Muscle of leg (tissue), 11 donors: ENCODE data around the gene ANXA2. TPM values are rescaled to one million over a fixed set of nuclear protein-coding genes. Genes with fewer than 3 reads are reported as not detected.

Experiments used
- DNase-seq: peaks from one replicate; pipeline ENCODE4 v3.0.0; 2013
- H3K27ac ChIP-seq: one replicate; pipeline ENCODE4 v1.5.1; 2013; ENCODE audit warnings: mild to moderate bottlenecking, low read length, control low read depth
- H3K27me3 ChIP-seq: one replicate; pipeline ENCODE4 v1.6.1; 2013; ENCODE audit warnings: low read length; ENCODE audit not compliant: control insufficient read depth, insufficient read depth
- H3K36me3 ChIP-seq: one replicate; pipeline ENCODE4 v1.6.1; 2013; ENCODE audit warnings: low read length; ENCODE audit not compliant: control insufficient read depth, insufficient read depth
- H3K4me1 ChIP-seq: one replicate; pipeline ENCODE4 v1.6.1; 2013; ENCODE audit warnings: low read length; ENCODE audit not compliant: control insufficient read depth, insufficient read depth
- H3K4me3 ChIP-seq: one replicate; pipeline ENCODE4 v1.5.1; 2013; ENCODE audit warnings: low read length, control low read depth
- H3K9me3 ChIP-seq: replicated peaks from 2 replicates; pipeline ENCODE4 v1.6.1; 2013; ENCODE audit warnings: low read depth, low read length; ENCODE audit not compliant: control insufficient read depth
- WGBS: methylation state at CpG from one replicate; pipeline ENCODE4 v1.1.5; 2013; ENCODE audit warnings: missing lambda C conversion rate; ENCODE audit not compliant: insufficient coverage; 5-methylcytosine and 5-hydroxymethylcytosine counted together
- polyA plus RNA-seq, 8 donors: library from polyadenylated mRNA; unstranded; fragments of 120-200 nt; gene quantifications; one replicate each; pipeline versions ENCODE4 v1.2.1 to v1.2.3, GENCODE V29; 2013; ENCODE audit warnings: inconsistent platforms in 1 of 8, low replicate concordance in 1 of 8; ENCODE audit not compliant: insufficient read length in 8 of 8, insufficient read depth in 1 of 8
- total RNA-seq: library from RNA; stranded (reverse); fragments of 120-200 nt; gene quantifications from one replicate; pipeline ENCODE4 v1.2.4, GENCODE V29; 2013

Gene ANXA2
- total and polyA plus RNA-seq, 9 donors, result 410 to 789 (median 469) TPM

DNA sequence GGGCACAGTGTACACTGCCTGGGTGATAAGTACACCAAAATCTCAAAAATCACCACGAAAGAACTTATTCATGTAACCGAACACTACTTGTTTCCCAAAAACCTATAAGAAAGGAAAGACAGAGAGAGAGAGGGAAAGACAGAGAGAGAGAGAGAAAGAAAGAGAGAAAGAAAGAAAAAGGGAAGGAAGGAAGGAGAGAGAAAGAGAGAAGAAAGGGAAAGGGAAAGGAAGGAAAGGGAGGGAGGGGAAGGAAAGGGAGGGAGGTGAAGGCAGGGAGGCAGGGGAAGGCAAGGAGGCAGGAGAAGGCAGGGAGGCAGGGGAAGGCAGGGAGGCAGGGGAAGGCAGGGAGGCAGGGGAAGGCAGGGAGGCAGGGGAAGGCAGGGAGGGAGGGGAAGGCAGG, 48.2 kb downstream of the ANXA2 start:
- no peak overlapping the region for H3K4me3 ChIP-seq
- H3K36me3 ChIP-seq, result peaks cover 83% of the 10 kb centered on the region
- H3K27ac ChIP-seq, result no peak overlapping the region
- no peak for DNase-seq
- H3K4me1 ChIP-seq, result peaks cover 14% of the 10 kb centered on the region
- H3K9me3 ChIP-seq, result no peaks in the 10 kb centered on the region
- no peaks in the 10 kb centered on the region for H3K27me3 ChIP-seq
- no CpG with 5 or more reads among the region's 2 CpGs for WGBS

DNA sequence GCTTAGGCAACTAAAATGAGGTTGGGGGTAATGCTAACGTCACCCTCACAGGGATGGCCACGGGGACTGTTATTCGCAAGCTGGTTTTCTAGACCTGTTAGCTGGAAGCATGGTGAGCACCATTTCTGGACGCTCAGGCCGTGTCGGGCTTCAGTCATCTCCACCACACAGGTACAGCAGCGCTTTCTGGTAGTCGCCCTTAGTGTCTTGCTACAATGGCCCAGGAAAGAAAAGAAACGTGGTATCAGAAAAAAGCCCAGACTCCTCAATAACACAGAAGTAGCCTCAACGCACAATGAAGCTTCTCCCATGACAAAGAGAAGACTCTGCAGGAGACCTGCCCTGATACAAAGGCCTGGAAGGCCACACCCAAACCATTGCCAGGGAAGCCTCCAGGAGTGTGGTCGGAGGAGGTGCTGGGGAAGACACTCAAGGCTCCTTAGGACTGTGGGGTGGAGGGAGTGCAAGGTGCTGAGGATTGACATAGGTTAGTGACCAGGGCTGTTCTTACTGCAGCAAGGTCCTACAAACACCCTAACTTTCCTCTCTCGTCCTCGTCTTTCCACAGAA, 50.2 kb downstream of the ANXA2 start:
- Histone ChIP-seq H3K4me3 (no peak overlapping the region), H3K27me3 (no peaks in the 10 kb centered on the region), H3K36me3 (peaks cover 65% of the 10 kb centered on the region), H3K27ac (no peak overlapping the region), H3K4me1 (peaks cover 16% of the 10 kb centered on the region), H3K9me3 (no peaks in the 10 kb centered on the region)
- 98% methylated on average over 6 of the region's 13 CpGs for WGBS
- no peak for DNase-seq

DNA sequence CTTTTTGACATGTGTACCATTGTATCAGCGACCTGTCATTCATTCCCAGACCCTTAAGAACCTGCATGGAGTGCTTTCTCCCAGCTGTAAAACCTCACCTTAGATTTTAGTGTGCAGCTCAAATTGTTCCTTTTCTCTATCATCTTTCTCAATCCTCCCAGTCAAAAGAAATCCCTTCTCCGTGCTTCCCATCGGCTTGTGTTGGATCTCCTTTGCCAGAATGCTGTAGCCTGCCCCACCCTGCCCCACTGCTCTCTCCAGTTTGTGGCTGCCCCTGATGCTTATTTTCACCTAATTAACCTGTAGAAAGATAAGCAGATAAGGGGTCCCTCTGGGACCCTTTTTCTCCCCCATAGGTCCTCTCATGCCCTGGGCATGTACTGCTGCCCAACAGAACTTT, 51.1 kb downstream of the ANXA2 start:
- no peak overlapping the region for H3K27ac ChIP-seq
- no peaks in the 10 kb centered on the region for H3K9me3 ChIP-seq
- peaks cover 56% of the 10 kb centered on the region for H3K36me3 ChIP-seq
- no peak overlapping the region for H3K4me3 ChIP-seq
- peaks cover 13% of the 10 kb centered on the region for H3K4me1 ChIP-seq
- H3K27me3 ChIP-seq, result no peaks in the 10 kb centered on the region
- WGBS, result 93% methylated on average over 3 of the region's 3 CpGs
- no peak for DNase-seq

DNA sequence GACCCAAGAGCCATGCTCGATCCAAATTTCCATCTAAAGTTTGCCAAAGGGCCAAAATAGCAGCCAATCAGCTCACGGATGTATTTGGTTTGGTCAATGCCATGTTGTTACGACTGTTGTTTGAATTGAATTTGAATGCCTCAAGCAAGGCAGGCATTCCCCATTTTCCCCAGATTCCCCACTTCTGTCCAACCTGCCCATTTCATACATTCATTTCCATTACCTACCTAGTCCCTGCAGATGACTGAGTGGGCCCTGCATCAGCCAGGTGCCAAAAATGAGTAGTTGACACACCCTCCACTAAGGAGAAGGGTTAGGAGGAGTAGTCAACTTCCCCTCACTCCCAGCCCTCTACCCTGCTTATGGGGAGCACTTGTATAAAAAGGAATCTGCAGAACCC, 51.7 kb downstream of the ANXA2 start:
- peaks cover 9% of the 10 kb centered on the region for H3K4me1 ChIP-seq
- no peak overlapping the region for H3K4me3 ChIP-seq
- H3K27me3 ChIP-seq, result no peaks in the 10 kb centered on the region
- no peak overlapping the region for H3K27ac ChIP-seq
- H3K36me3 ChIP-seq, result peaks cover 50% of the 10 kb centered on the region
- no peak for DNase-seq
- no CpG with 5 or more reads among the region's 3 CpGs for WGBS
- H3K9me3 ChIP-seq, result no peaks in the 10 kb centered on the region

DNA sequence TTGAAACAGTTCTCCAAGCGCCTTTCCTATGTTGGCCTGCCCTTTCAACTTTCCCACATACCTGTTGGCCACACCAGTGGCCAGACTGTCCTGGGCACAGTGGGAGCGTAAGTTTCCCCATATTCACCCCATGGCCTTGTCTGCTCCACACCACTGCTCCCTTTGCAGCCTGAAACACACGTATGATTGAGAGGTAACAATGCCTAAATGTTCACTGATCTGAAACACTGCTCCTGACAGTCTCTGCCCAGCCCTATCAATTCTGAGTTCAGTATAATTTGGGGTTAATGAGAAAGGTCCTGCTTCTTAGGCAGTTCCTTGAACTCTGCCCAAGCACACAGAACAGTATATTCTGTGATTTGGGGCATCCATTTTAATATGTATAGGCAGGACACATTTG, 52.2 kb downstream of the ANXA2 start:
- Histone ChIP-seq H3K4me1 (peaks cover 6% of the 10 kb centered on the region), H3K27me3 (no peaks in the 10 kb centered on the region), H3K27ac (no peak overlapping the region), H3K9me3 (no peaks in the 10 kb centered on the region), H3K36me3 (peaks cover 45% of the 10 kb centered on the region), H3K4me3 (no peak overlapping the region)
- 100% methylated on average over 1 of the region's 3 CpGs for WGBS
- no peak for DNase-seq

DNA sequence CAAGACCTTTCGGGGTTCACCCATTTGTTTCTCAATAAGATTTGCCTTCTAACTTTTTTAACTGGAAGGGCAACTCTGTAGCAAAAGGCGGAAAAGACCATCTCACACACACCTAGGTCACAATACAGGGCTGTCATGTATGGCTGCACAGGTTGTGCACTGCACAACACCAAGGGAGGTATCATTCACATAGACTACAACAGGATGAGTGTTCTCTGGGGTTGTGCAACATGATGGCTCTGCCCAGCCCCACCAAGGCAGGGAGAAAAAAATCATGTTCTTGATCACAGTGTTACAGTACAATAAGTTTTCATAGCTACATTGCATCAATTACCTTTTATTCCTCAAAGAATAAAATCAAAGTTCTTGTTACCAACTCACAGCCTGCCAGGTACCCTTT, 52.8 kb downstream of the ANXA2 start:
- H3K4me1 ChIP-seq, result peaks cover 5% of the 10 kb centered on the region
- WGBS, result 100% methylated on average over 1 of the region's 2 CpGs
- H3K36me3 ChIP-seq, result peaks cover 40% of the 10 kb centered on the region
- H3K27me3 ChIP-seq, result no peaks in the 10 kb centered on the region
- H3K4me3 ChIP-seq, result no peak overlapping the region
- H3K9me3 ChIP-seq, result no peaks in the 10 kb centered on the region
- no peak for DNase-seq
- H3K27ac ChIP-seq, result no peak overlapping the region

DNA sequence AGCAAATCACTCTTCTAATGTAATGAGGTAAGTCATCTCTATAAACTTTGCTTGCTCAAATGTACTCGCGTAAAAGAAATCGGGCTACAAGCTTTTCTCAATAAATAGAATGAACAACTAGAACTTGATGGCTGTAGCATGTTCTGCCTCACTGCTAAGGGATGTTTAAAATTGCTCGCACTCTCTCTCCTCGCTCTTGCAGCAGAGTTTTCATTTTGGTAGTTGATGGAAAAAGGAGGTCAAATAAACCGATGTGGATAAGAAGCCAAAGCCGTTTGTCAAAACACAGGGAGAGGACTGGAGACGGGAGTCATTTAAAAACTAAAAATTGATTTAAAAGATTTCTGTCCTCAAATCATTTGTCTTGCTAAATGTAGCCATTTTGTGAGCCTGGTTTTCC, 53.3 kb downstream of the ANXA2 start:
- Histone ChIP-seq H3K27ac (no peak overlapping the region), H3K4me3 (no peak overlapping the region), H3K4me1 (peaks cover 8% of the 10 kb centered on the region), H3K36me3 (peaks cover 40% of the 10 kb centered on the region), H3K27me3 (no peaks in the 10 kb centered on the region), H3K9me3 (no peaks in the 10 kb centered on the region)
- no peak for DNase-seq
- 60% methylated on average over 1 of the region's 8 CpGs for WGBS

DNA sequence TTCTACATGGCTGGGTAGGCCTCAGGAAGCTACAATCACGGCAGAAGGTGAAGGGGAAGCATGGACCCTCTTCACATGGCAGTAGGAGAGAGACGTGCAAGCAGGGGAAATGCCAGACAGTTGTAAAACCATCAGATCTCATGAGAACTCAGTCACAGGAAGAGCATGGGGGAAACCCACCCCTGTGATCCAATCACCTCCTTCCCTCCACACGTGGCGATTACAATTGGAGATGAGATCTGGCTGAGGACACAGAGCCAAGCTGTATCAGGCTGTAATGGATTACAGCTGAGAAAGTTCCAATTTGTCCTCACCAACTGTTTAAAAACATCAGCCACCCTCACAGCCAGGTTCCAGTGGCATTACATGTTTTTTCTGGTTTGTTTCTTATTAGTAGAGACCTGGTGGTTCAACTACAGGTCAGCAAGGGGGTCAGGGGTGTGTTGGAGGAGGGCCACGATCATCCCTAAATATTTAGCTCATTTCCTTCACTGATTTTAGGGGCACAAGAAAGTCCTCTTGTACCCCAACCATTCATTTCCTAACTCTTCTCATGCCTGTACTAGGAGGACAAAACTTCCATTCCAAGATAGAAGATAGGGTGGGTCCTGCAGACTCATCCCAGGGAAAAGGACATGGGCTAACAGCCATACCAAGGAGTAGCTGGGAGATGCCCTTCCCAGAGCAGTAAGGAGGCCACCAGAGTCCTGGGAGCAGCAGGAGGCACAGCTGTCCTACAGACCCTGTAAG, 54.4 kb downstream of the ANXA2 start:
- Histone ChIP-seq H3K4me3 (no peak overlapping the region), H3K36me3 (peaks cover 33% of the 10 kb centered on the region), H3K9me3 (no peaks in the 10 kb centered on the region), H3K27ac (no peak overlapping the region), H3K27me3 (no peaks in the 10 kb centered on the region), H3K4me1 (peaks cover 8% of the 10 kb centered on the region)
- no CpG with 5 or more reads among the region's 5 CpGs for WGBS
- no peak for DNase-seq

DNA sequence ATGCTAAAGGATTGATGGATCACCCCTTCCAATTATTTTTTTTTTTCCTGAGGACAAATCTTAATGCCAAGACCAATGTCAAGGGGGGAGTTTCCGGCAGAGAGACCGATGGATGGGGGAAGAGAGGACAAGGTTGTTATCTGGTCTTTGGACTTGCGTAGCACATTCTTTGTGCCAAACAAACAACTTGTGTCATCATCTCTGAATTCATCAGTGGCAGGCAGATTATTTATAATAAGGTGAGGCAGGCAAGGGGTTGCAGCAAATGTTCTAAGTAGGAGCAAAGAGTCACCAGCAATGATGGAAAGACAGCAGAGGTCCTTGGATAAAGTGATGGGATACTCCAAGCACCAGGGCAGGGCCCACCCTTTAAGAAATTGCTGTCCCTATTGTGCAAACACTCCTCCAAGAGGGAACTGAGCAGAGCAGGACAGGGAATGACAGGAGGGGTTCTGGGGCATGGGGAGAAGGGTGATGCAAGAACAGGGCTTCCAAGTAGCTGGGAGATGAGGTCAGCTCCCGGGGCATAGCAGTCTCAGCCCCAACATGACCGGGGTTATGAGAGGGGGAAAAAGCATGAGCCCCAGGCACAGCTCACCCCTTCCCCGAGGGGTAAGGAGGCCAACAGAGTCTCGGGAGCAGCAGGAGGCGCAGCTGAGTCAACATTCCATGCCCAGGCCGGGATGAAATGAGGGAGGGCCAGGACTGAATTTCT, 57.4 kb downstream of the ANXA2 start:
- Histone ChIP-seq H3K9me3 (no peaks in the 10 kb centered on the region), H3K36me3 (peaks cover 5% of the 10 kb centered on the region), H3K27ac (no peak overlapping the region), H3K27me3 (no peaks in the 10 kb centered on the region), H3K4me1 (peaks cover 8% of the 10 kb centered on the region), H3K4me3 (no peak overlapping the region)
- DNase-seq, result no peak
- 95% methylated on average over 2 of the region's 9 CpGs for WGBS

DNA sequence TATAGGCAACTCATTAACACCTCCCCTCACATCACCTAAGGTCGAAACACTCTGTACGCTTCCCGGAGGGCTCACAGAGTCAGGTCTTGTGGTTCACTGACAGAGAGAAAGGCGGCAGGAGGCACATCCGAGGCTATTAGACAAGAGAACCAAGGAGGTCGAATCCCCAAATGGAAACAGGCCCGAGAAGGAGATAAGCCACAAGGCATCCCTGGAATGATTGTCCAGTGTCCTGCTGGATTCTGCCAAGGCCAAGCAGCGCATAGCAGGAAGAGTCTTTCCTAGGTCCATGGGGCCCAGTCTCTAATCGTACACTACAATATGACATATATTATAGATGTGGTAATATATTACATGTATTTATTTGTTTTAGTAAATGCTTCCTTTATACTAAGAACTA, 58.5 kb downstream of the ANXA2 start:
- H3K4me3 ChIP-seq, result no peak overlapping the region
- H3K27me3 ChIP-seq, result no peaks in the 10 kb centered on the region
- peaks cover 8% of the 10 kb centered on the region for H3K4me1 ChIP-seq
- no peaks in the 10 kb centered on the region for H3K9me3 ChIP-seq
- 75% methylated on average over 3 of the region's 9 CpGs for WGBS
- DNase-seq, result no peak
- H3K36me3 ChIP-seq, result no peaks in the 10 kb centered on the region
- no peak overlapping the region for H3K27ac ChIP-seq
